ENCODE measurements around the gene EPHB2.

The EPHB2 gene

DNA sequence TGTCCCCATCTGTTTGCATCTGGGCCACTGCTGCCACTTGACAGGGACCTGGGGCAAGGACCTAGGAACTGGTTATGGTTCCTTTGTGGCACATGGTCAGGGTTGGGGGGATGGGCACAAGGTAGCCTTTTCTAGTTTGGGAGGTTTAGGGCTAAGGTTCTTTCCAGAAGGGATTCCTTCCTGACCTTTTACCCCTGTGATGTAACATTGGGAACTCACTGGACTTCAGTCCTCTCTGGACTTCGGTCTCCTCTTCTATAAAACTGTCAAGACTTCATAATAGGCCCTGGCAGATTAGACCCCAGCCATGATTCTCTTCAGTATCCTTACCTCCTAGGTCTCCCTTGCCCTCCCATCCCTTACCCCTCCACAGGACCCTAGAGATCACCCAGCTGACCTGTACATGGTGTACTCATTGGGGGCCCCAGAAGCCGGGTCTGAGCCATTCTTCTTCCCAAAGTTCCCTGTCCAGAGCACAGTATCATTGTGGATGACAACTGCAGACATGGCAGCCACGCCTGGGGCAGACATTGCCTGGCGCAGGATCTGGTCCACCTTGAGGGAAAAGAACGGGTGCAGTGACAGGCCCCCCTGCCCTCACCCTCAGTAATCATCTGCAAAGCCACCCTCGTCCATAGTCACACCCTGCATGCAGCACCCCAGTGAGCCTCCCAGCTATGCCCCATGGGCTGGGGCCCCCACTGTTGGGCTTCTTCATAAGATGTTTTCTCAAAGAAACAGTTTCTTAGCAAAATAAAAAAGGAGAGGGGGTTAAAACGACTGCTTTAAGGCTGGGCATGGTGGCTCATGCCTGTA lies 249.1 kb downstream of the EPHB2 start:
- TF ChIP-seq SIN3A (IDR thresholded peaks at IDR 0.05; ENCODE audit: borderline replicate concordance, insufficient read depth, low read length) (no peak), REST (IDR thresholded peaks at IDR 0.05; ENCODE audit: insufficient read depth in 1 of 2, low read depth in 2 of 2, low read length in 2 of 2) (no peak), FOXP2 (optimal IDR thresholded peaks at IDR 0.05; ENCODE audit: borderline replicate concordance, extremely low read depth, extremely low read length, insufficient read depth) (no peak), POLR2AphosphoS5 (IDR thresholded peaks at IDR 0.05; ENCODE audit: low read depth, low read length) (no peak)

- TF ChIP-seq FOXP2 (optimal IDR thresholded peaks at IDR 0.05; ENCODE audit: borderline replicate concordance, extremely low read depth, extremely low read length, insufficient read depth) (no peak), SIN3A (IDR thresholded peaks at IDR 0.05; ENCODE audit: borderline replicate concordance, insufficient read depth, low read length) (no peak), TAF1 (IDR thresholded peaks at IDR 0.05; ENCODE audit: borderline replicate concordance, insufficient read depth, low read length) (no peak), POLR2AphosphoS5 (IDR thresholded peaks at IDR 0.05; ENCODE audit: low read depth, low read length) (no peak), REST (IDR thresholded peaks at IDR 0.05; ENCODE audit: insufficient read depth in 1 of 2, low read depth in 2 of 2, low read length in 2 of 2) (no peak)
These were observed 251.9 kb downstream of the EPHB2 start for GRCh38 chr1:22962558-22962957.

DNA sequence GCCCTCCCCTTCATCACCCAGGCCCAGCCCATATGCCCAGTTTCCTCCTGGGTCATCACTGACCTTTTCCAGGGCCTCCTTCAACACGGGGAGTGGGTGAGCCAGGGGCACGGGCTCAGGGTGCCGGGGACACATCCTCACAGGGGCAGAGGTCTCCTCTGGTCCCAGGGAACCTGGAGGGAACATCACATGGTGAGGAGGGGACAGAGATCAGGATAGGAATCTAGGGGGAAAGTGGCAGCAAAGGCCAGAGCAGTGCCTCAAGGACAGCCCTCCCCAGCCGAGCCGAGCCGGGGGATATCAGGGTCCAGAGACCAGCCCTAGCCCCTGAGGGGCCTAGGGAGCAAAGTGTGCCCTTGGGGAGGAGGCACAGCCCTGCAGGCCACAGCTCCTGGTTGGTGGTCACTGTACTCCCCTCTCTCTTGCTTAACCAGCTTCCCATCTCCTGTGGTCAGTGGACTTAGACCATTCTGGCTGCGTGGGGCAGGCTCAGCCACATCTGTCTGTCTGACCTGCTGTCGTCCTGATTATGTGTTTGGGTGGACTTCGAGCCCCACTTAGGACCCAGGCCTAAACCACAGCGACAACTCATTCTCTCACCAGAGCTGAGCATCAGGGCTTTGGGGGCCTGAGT lies 252.5 kb downstream of the EPHB2 start:
- TF ChIP-seq SIN3A (IDR thresholded peaks at IDR 0.05; ENCODE audit: borderline replicate concordance, insufficient read depth, low read length) (no peak), FOXP2 (optimal IDR thresholded peaks at IDR 0.05; ENCODE audit: borderline replicate concordance, extremely low read depth, extremely low read length, insufficient read depth) (no peak), TAF1 (IDR thresholded peaks at IDR 0.05; ENCODE audit: borderline replicate concordance, insufficient read depth, low read length) (no peak), REST (IDR thresholded peaks at IDR 0.05; ENCODE audit: insufficient read depth in 1 of 2, low read depth in 2 of 2, low read length in 2 of 2) (no peak), POLR2AphosphoS5 (IDR thresholded peaks at IDR 0.05; ENCODE audit: low read depth, low read length) (no peak)

GRCh38 chr1:22966309-22966708 lies 255.7 kb downstream of the EPHB2 start:
- TF ChIP-seq FOXP2 (optimal IDR thresholded peaks at IDR 0.05; ENCODE audit: borderline replicate concordance, extremely low read depth, extremely low read length, insufficient read depth): no peak
- TF ChIP-seq POLR2AphosphoS5 (IDR thresholded peaks at IDR 0.05; ENCODE audit: low read depth, low read length): no peak
- TF ChIP-seq SIN3A (IDR thresholded peaks at IDR 0.05; ENCODE audit: borderline replicate concordance, insufficient read depth, low read length): no peak
- no peak for TF ChIP-seq REST (IDR thresholded peaks at IDR 0.05; ENCODE audit: insufficient read depth in 1 of 2, low read depth in 2 of 2, low read length in 2 of 2)
- no peak for TF ChIP-seq TAF1 (IDR thresholded peaks at IDR 0.05; ENCODE audit: borderline replicate concordance, insufficient read depth, low read length)

Data from PFSK-1 (cell line).